Right kidney (tissue), 1 donor: Measurements from ENCODE around the gene RSL24D1.
A peak's percentile ranks its signal among the peaks of the same experiment; 100 is the strongest.
"Not testable (repeated sequence)": the region's sequence is repeated elsewhere in the genome, so short reads cannot be mapped to it uniquely, and the experiment has no call there.

ENCODE experiments used
- DNase-seq: peaks from one replicate; pipeline ENCODE4 v3.0.0-alpha.2; 2016

The RSL24D1 gene

GRCh38 chr15:55221090-55222011, 24.6 kb upstream of the RSL24D1 start:
- no peak for DNase-seq

- no peak for DNase-seq
Observed at GRCh38 chr15:55220606-55221005, 23.9 kb upstream of the RSL24D1 start.

- no peak for DNase-seq
Observed at GRCh38 chr15:55218056-55218455, 21.3 kb upstream of the RSL24D1 start.

GRCh38 chr15:55204464-55204863, 7.7 kb upstream of the RSL24D1 start:
- DNase-seq, result no peak

- DNase-seq, result no peak
Observed at GRCh38 chr15:55202206-55202605, 5.5 kb upstream of the RSL24D1 start.

- no peak for DNase-seq
Observed at GRCh38 chr15:55198706-55199105, 2.0 kb upstream of the RSL24D1 start.

GRCh38 chr15:55197719-55198118, 978 bp upstream of the RSL24D1 start:
- DNase-seq, result no peak

GRCh38 chr15:55197362-55197705, 593 bp upstream of the RSL24D1 start:
- no peak for DNase-seq

- DNase-seq, result no peak
Observed at GRCh38 chr15:55195996-55196395, 745 bp downstream of the RSL24D1 start.

- no peak for DNase-seq
Observed at GRCh38 chr15:55194256-55194655, 2.5 kb downstream of the RSL24D1 start.

GRCh38 chr15:55186331-55186730, 10.4 kb downstream of the RSL24D1 start:
- DNase-seq, result no peak

GRCh38 chr15:55183679-55184078, 13.1 kb downstream of the RSL24D1 start:
- DNase-seq, result no peak

GRCh38 chr15:55179141-55179540, 17.6 kb downstream of the RSL24D1 start:
- DNase-seq, result no peak

GRCh38 chr15:55170361-55170760, 26.4 kb downstream of the RSL24D1 start:
- DNase-seq, result no peak

GRCh38 chr15:55168350-55168974, 28.3 kb downstream of the RSL24D1 start:
- peak; percentile 30 for DNase-seq

- DNase-seq, result no peak
Observed at GRCh38 chr15:55164284-55164683, 32.5 kb downstream of the RSL24D1 start.

- DNase-seq, result no peak
Observed at GRCh38 chr15:55151631-55152030, 45.1 kb downstream of the RSL24D1 start.

- not testable (repeated sequence) for DNase-seq
Observed at GRCh38 chr15:55143132-55143531, 53.6 kb downstream of the RSL24D1 start.

- no peak for DNase-seq
Observed at GRCh38 chr15:55133972-55134371, 62.8 kb downstream of the RSL24D1 start.

GRCh38 chr15:55132672-55133071, 64.1 kb downstream of the RSL24D1 start:
- no peak for DNase-seq
